Loucy (cell line): ENCODE measurements around the gene SDK1.

Experiments
- H2AFZ ChIP-seq: fragments of 200-600 bp; sonication (generic); 2 replicates; pipeline ENCODE4 v1.6.0; 2016; ENCODE audit warnings: antibody characterized with exemption, mild to moderate bottlenecking, low read length, moderate library complexity
- H3F3A ChIP-seq: fragments of 200-600 bp; 2 replicates; pipeline ENCODE4 v1.6.0; 2016; ENCODE audit warnings: antibody characterized with exemption, low read depth, mild to moderate bottlenecking
- H3K27me3 ChIP-seq: fragments of 200-600 bp; sonication (generic); 2 replicates; pipeline ENCODE4 v1.6.1; 2014; ENCODE audit warnings: low read length, mild to moderate bottlenecking; ENCODE audit not compliant: insufficient read depth, poor library complexity, severe bottlenecking
- H3K36me3 ChIP-seq: fragments of 200-600 bp; sonication (generic); 2 replicates; pipeline ENCODE4 v1.6.1; 2016; ENCODE audit warnings: low read length; ENCODE audit not compliant: insufficient read depth
- H3K4me1 ChIP-seq: fragments of 200-600 bp; sonication (generic); 2 replicates; pipeline ENCODE4 v1.5.1; 2014; ENCODE audit warnings: low read length, mild to moderate bottlenecking; ENCODE audit not compliant: insufficient read depth, poor library complexity, severe bottlenecking
- H3K4me2 ChIP-seq: fragments of 200-600 bp; sonication (generic); 2 replicates; pipeline ENCODE4 v1.6.0; 2014; ENCODE audit warnings: antibody characterized with exemption, low read length, low read depth, mild to moderate bottlenecking; ENCODE audit not compliant: poor library complexity, severe bottlenecking
- H3K4me3 ChIP-seq: fragments of 200-600 bp; sonication (generic); 2 replicates; pipeline ENCODE4 v1.5.1; 2014; ENCODE audit warnings: low read length, mild to moderate bottlenecking, mixed read lengths; ENCODE audit not compliant: poor library complexity, severe bottlenecking
- H3K79me2 ChIP-seq: fragments of 200-600 bp; sonication (generic); 2 replicates; pipeline ENCODE4 v1.6.1; 2014; ENCODE audit warnings: low read length; ENCODE audit not compliant: insufficient read depth
- H3K9ac ChIP-seq: fragments of 200-600 bp; sonication (generic); 2 replicates; pipeline ENCODE4 v1.6.0; 2014; ENCODE audit warnings: mild to moderate bottlenecking, low read depth, low read length, moderate library complexity; ENCODE audit not compliant: poor library complexity, severe bottlenecking
- H3K9me2 ChIP-seq: fragments of 200-600 bp; sonication (generic); replicated peaks from 2 replicates; pipeline ENCODE4 v1.6.1; 2016; ENCODE audit warnings: low read depth, low read length, mixed read lengths
- H3K9me3 ChIP-seq: fragments of 200-600 bp; sonication (generic); 2 replicates; pipeline ENCODE4 v1.6.1; 2014; ENCODE audit warnings: mild to moderate bottlenecking, antibody characterized with exemption, low read length, low read depth; ENCODE audit not compliant: insufficient read depth
- H4K20me1 ChIP-seq: fragments of 200-600 bp; sonication (generic); 2 replicates; pipeline ENCODE4 v1.6.0; 2014; ENCODE audit warnings: antibody characterized with exemption, low read length, mild to moderate bottlenecking; ENCODE audit not compliant: insufficient read depth, poor library complexity, severe bottlenecking
- CTCF ChIP-seq: fragments of 200-600 bp; sonication (generic); conservative IDR thresholded peaks from 2 replicates; pipeline ENCODE4 v1.5.1; 2014; ENCODE audit warnings: mild to moderate bottlenecking, antibody characterized with exemption, low read length
- EZH2phosphoT487 ChIP-seq: fragments of 200-600 bp; IDR thresholded peaks from 2 replicates; pipeline ENCODE4 v1.6.1; 2018; ENCODE audit warnings: antibody characterized with exemption, mild to moderate bottlenecking, moderate library complexity, borderline replicate concordance

The SDK1 gene

GRCh38 chr7:3300651-3301448 is at the start of gene SDK1:
Gene SDK1 (plus strand): TSS chr7:3301252. CDS start chr7:3301587, 335 bp downstream.
- no peak for TF ChIP-seq CTCF
- no peak for TF ChIP-seq EZH2phosphoT487
- H3K9me2 ChIP-seq: no peaks in the 10 kb centered on the region
- no peak within 1 kb of the TSS for H3K4me2 ChIP-seq
- H4K20me1 ChIP-seq: no peaks in the 10 kb centered on the region
- H3K9me3 ChIP-seq: no peaks in the 10 kb centered on the region
- no peak within 1 kb of the TSS for H3K4me3 ChIP-seq
- H2AFZ ChIP-seq: no peak within 1 kb of the TSS
- H3K4me1 ChIP-seq: no peaks in the 10 kb centered on the region
- no peaks in the 10 kb centered on the region for H3K27me3 ChIP-seq
- H3K9ac ChIP-seq: no peak within 1 kb of the TSS
- H3K79me2 ChIP-seq: no peaks in the 10 kb centered on the region
- no peaks in the 10 kb centered on the region for H3K36me3 ChIP-seq
- no peaks in the 10 kb centered on the region for H3F3A ChIP-seq

GRCh38 chr7:3254718-3255117 is 46.3 kb upstream of the SDK1 start:
- H3K9ac ChIP-seq: no peak overlapping the region
- H3K9me2 ChIP-seq: no peaks in the 10 kb centered on the region
- no peaks in the 10 kb centered on the region for H3K9me3 ChIP-seq
- TF ChIP-seq EZH2phosphoT487: no peak
- no peak for TF ChIP-seq CTCF
- H3K4me2 ChIP-seq: no peak overlapping the region
- H2AFZ ChIP-seq: no peak overlapping the region
- no peaks in the 10 kb centered on the region for H3F3A ChIP-seq
- no peaks in the 10 kb centered on the region for H3K79me2 ChIP-seq
- no peak overlapping the region for H3K4me3 ChIP-seq
- no peaks in the 10 kb centered on the region for H3K27me3 ChIP-seq
- no peaks in the 10 kb centered on the region for H4K20me1 ChIP-seq
- no peaks in the 10 kb centered on the region for H3K36me3 ChIP-seq
- H3K4me1 ChIP-seq: no peaks in the 10 kb centered on the region

- no peaks in the 10 kb centered on the region for H3F3A ChIP-seq
- H3K4me1 ChIP-seq: no peaks in the 10 kb centered on the region
- no peaks in the 10 kb centered on the region for H3K27me3 ChIP-seq
- H3K36me3 ChIP-seq: no peaks in the 10 kb centered on the region
- no peak overlapping the region for H3K9ac ChIP-seq
- H3K79me2 ChIP-seq: no peaks in the 10 kb centered on the region
- H3K9me2 ChIP-seq: no peaks in the 10 kb centered on the region
- no peak for TF ChIP-seq EZH2phosphoT487
- TF ChIP-seq CTCF: no peak
- no peak overlapping the region for H2AFZ ChIP-seq
- no peak overlapping the region for H3K4me2 ChIP-seq
- H3K4me3 ChIP-seq: no peak overlapping the region
- H3K9me3 ChIP-seq: no peaks in the 10 kb centered on the region
- H4K20me1 ChIP-seq: no peaks in the 10 kb centered on the region
Observed at GRCh38 chr7:3259711-3260400, 41.2 kb upstream of the SDK1 start.
